ENCODE measurements around the gene CEBPG. TPM values are rescaled to one million over a fixed set of nuclear protein-coding genes. Genes with fewer than 3 reads are reported as not detected.

Gene CEBPG
- total RNA-seq, 1 donor from 2014 or later: 59.3 TPM

GRCh38 chr19:33394723-33395560 lies 21.4 kb downstream of the CEBPG start:
- Histone ChIP-seq H2AFZ (replicated peaks) (no peak overlapping the region), H4K20me1 (ENCODE audit: low read depth) (peaks cover 49% of the 10 kb centered on the region), H3K4me2 (no peak overlapping the region)

GRCh38 chr19:33395561-33396550 lies 22.3 kb downstream of the CEBPG start:
- Histone ChIP-seq H2AFZ (replicated peaks) (no peak overlapping the region), H3K4me2 (no peak overlapping the region), H3K9me3 (ENCODE audit: low read depth) (no peaks in the 10 kb centered on the region), H3F3A (ENCODE audit: low read depth) (no peaks in the 10 kb centered on the region), H3K36me3 (no peaks in the 10 kb centered on the region), H3K79me2 (ENCODE audit: low read depth) (no peaks in the 10 kb centered on the region), H3K27me3 (no peaks in the 10 kb centered on the region), H3K27ac (no peak overlapping the region), H4K20me1 (ENCODE audit: low read depth) (peaks cover 45% of the 10 kb centered on the region), H3K4me1 (no peaks in the 10 kb centered on the region), H3K9ac (no peak overlapping the region), H3K4me3 (no peak overlapping the region)
- Mint-ChIP-seq H3K27ac (no peak overlapping the region), H3K27me3 (ENCODE audit: insufficient read depth, low read depth) (peaks cover 2% of the 10 kb centered on the region), H3K9me3 (no peaks in the 10 kb centered on the region), H3K36me3 (no peaks in the 10 kb centered on the region), H3K4me3 (no peak overlapping the region), H3K4me1 (peaks cover 11% of the 10 kb centered on the region)
- no peak for TF ChIP-seq CTCF (IDR thresholded peaks at IDR 0.05)
- no peak for TF ChIP-seq EZH2 (IDR thresholded peaks at IDR 0.05)
- TF ChIP-seq EZH2phosphoT487 (IDR thresholded peaks at IDR 0.05): no peak
- no peak for DNase-seq (ENCODE audit: low spot score)

More at GRCh38 chr19:33394723-33395560, 21.4 kb downstream of the CEBPG start:
- H3K36me3 Mint-ChIP-seq: no peaks in the 10 kb centered on the region
- no peak for DNase-seq (ENCODE audit: low spot score)
- Histone ChIP-seq H3F3A (ENCODE audit: low read depth) (no peaks in the 10 kb centered on the region), H3K27me3 (no peaks in the 10 kb centered on the region), H3K79me2 (ENCODE audit: low read depth) (no peaks in the 10 kb centered on the region), H3K9ac (no peak overlapping the region), H3K36me3 (no peaks in the 10 kb centered on the region), H3K4me3 (no peak overlapping the region), H3K27ac (no peak overlapping the region), H3K9me3 (ENCODE audit: low read depth) (no peaks in the 10 kb centered on the region), H3K4me1 (no peaks in the 10 kb centered on the region)
- no peak overlapping the region for H3K4me3 Mint-ChIP-seq
- H3K27ac Mint-ChIP-seq: no peak overlapping the region
- no peaks in the 10 kb centered on the region for H3K9me3 Mint-ChIP-seq
- TF ChIP-seq CTCF (IDR thresholded peaks at IDR 0.05): no peak
- TF ChIP-seq EZH2phosphoT487 (IDR thresholded peaks at IDR 0.05): no peak
- TF ChIP-seq EZH2 (IDR thresholded peaks at IDR 0.05): no peak
- peaks cover 7% of the 10 kb centered on the region for H3K4me1 Mint-ChIP-seq
- H3K27me3 Mint-ChIP-seq (ENCODE audit: insufficient read depth, low read depth): peaks cover 2% of the 10 kb centered on the region

GRCh38 chr19:33396701-33397535 lies 23.4 kb downstream of the CEBPG start:
- peak; percentile 49 for DNase-seq (ENCODE audit: low spot score)
- H3K27ac Mint-ChIP-seq: no peak overlapping the region
- Histone ChIP-seq H3K9me3 (ENCODE audit: low read depth) (no peaks in the 10 kb centered on the region), H3K27me3 (no peaks in the 10 kb centered on the region), H3K9ac (no peak overlapping the region), H4K20me1 (ENCODE audit: low read depth) (peaks cover 35% of the 10 kb centered on the region), H3K4me1 (no peaks in the 10 kb centered on the region), H3K4me3 (no peak overlapping the region), H2AFZ (replicated peaks) (no peak overlapping the region), H3K4me2 (no peak overlapping the region), H3K79me2 (ENCODE audit: low read depth) (no peaks in the 10 kb centered on the region), H3K27ac (no peak overlapping the region), H3F3A (ENCODE audit: low read depth) (no peaks in the 10 kb centered on the region), H3K36me3 (no peaks in the 10 kb centered on the region)
- no peak for TF ChIP-seq EZH2 (IDR thresholded peaks at IDR 0.05)
- no peak for TF ChIP-seq CTCF (IDR thresholded peaks at IDR 0.05)
- TF ChIP-seq EZH2phosphoT487 (IDR thresholded peaks at IDR 0.05): no peak
- H3K27me3 Mint-ChIP-seq (ENCODE audit: insufficient read depth, low read depth): peaks cover 2% of the 10 kb centered on the region
- H3K4me3 Mint-ChIP-seq: no peak overlapping the region
- H3K9me3 Mint-ChIP-seq: no peaks in the 10 kb centered on the region
- no peaks in the 10 kb centered on the region for H3K36me3 Mint-ChIP-seq
- peaks cover 11% of the 10 kb centered on the region for H3K4me1 Mint-ChIP-seq
